ENCODE data around the gene NGRN. TPM values are rescaled to one million over a fixed set of nuclear protein-coding genes. Genes with fewer than 3 reads are reported as not detected.

Gene NGRN
- total and polyA plus RNA-seq, 2 of the 4 experiments (the other 2 are of a cell fraction) = 39.6 to 46.2 TPM

DNA sequence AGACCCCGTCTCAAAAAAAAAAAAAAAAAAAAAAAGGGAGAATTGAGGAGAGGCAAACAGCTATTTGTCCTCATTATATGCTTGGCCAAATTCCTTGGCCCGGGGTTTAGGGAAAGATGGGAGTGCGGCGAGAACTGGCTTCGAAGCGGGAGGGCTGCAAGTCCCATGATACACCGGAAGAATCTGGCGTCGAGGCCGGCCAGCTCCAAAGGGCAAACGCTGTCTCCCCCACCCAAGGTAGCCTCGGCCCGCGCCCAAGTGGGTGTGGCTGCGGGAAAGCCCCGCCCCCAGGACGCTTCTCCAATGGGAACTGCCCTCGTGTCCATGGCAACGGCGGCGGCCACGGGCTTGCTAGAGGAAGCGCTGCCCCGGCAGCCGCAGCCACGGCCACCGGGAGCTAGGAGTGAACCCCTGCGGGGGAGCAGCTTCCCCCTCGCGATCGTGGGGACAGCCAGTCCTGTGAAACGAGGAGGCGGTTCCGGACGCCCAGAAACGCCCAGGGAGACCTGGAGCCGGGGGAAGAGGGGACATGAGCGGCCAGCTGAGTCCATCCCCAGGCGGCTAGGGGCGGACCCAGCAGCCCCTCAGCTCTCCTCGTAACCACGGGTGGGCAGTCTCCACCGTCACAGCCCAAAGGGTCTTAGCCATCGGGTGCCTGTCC is 16.1 kb upstream of the NGRN start, which contains the start of gene TTLL13:
Gene TTLL13, plus strand, starts transcription at position 354 of the 661 bp plus-strand sequence. CDS start 1,075 bp downstream, outside the sequence.
- peak within 1 kb of the TSS; percentile 36 for H3K4ac ChIP-seq (ENCODE audit: low read depth, low read length)
- in situ Hi-C loops (cut with MboI; ENCODE audit: low sequenced_read_pairs) (no loop called here), dilution Hi-C loops (cut with HindIII; ENCODE audit: low sequenced_read_pairs, unreplicated experiment) (no loop called here), intact Hi-C loops (cut with micrococcal nuclease) (no loop called here)
- peak within 1 kb of the TSS; percentile 98 for H3K4me2 ChIP-seq (ENCODE audit: low read depth, low read length)
- peak within 1 kb of the TSS; percentile 51 for H3K9ac ChIP-seq (ENCODE audit: low read depth, low read length)
- H3K56ac ChIP-seq (ENCODE audit: extremely low read depth, insufficient read depth, low read length) = no peak within 1 kb of the TSS; the same call in 1 of the 2 replicates
- peak within 1 kb of the TSS; percentile 51; the same call in 1 of the 2 replicates for H3K23ac ChIP-seq (ENCODE audit: low read depth, low read length)
- H3K4me1 ChIP-seq (ENCODE audit: control insufficient read depth, insufficient read depth, low read length) = no peaks in the 10 kb centered on the region
- CTCF ChIA-PET = interaction anchor here (0.5 kb wide), 1 partner anchor 320 kb away, joined by 3 read pairs; no protein-coding TSS in a partner anchor
- peak; percentile 98 for ATAC-seq (ENCODE audit: low read depth)
- no peaks in the 10 kb centered on the region for H4K20me1 ChIP-seq (ENCODE audit: insufficient read depth, low read length)
- no peak within 1 kb of the TSS for H2BK5ac ChIP-seq (ENCODE audit: low read depth, low read length, poor library complexity, severe bottlenecking)
- H2BK15ac ChIP-seq (ENCODE audit: low read depth, low read length) = no peak within 1 kb of the TSS
- H4K8ac ChIP-seq (ENCODE audit: low read depth in 2 of 2, low read length in 2 of 2) = peak within 1 kb of the TSS; percentile 16 to 83; a peak in 2 of 4 replicates
- POLR2A ChIA-PET (ENCODE audit: unreplicated experiment) = interaction anchor here (0.6 to 0.7 kb wide), 2 partner anchors 15 to 696 kb away, joined by 5 to 6 read pairs; partner anchors contain the start of genes CIB1 and GDPGP1
- no TSS peak for BruUV-seq (replicated peaks)
- H3K18ac ChIP-seq (ENCODE audit: low read depth, low read length) = no peak within 1 kb of the TSS
- H3K9me3 ChIP-seq (ENCODE audit: control insufficient read depth, insufficient read depth, low read length) = no peaks in the 10 kb centered on the region
- H3K14ac ChIP-seq (replicated peaks; ENCODE audit: low read depth, low read length) = peak within 1 kb of the TSS; percentile 59; the same call in 1 of the 2 replicates
- peak within 1 kb of the TSS; percentile 90 for H2AFZ ChIP-seq (replicated peaks; ENCODE audit: low read length, poor library complexity)
- no peaks in the 10 kb centered on the region for H3K27me3 ChIP-seq (ENCODE audit: control insufficient read depth, insufficient read depth, low read length)
- peak within 1 kb of the TSS; percentile 72 for H3K4me3 ChIP-seq (ENCODE audit: insufficient read depth, low read depth, low read length)
- no peaks in the 10 kb centered on the region for H3K36me3 ChIP-seq (ENCODE audit: control insufficient read depth, insufficient read depth, low read length)
- 0% methylated on average over 8 of the region's 44 CpGs; no CpG with 5 or more reads in 1 of the 2 experiments for WGBS, 2 experiments (ENCODE audit: extremely low coverage in 2 of 2, insufficient read length in 1 of 2)
- TF ChIP-seq MXI1 (IDR thresholded peaks at IDR 0.05; ENCODE audit: borderline replicate concordance, low read depth, low read length) (peak; percentile 92; the same call in 1 of the 2 replicates), RAD21 (IDR thresholded peaks at IDR 0.05; ENCODE audit: low read length) (no peak), NFE2L2 (IDR thresholded peaks at IDR 0.05; ENCODE audit: low read depth, low read length) (no peak), MAZ (IDR thresholded peaks at IDR 0.05; ENCODE audit: borderline replicate concordance, low read depth, low read length) (peak; percentile 21; the same call in 1 of the 2 replicates)
- H3K27ac ChIP-seq (ENCODE audit: insufficient read depth, low read length) = no peak within 1 kb of the TSS
- no peaks in the 10 kb centered on the region for H3K79me1 ChIP-seq (ENCODE audit: low read depth in 1 of 2, low read length in 2 of 2)
- no peak within 1 kb of the TSS for H4K5ac ChIP-seq (ENCODE audit: low read depth, low read length)
- peak within 1 kb of the TSS; percentile 23; the same call in 1 of the 2 replicates for H2BK120ac ChIP-seq (ENCODE audit: low read depth, low read length)
- peak within 1 kb of the TSS; percentile 90 for H2AK9ac ChIP-seq (replicated peaks; ENCODE audit: low read depth, low read length, poor library complexity)
- peaks cover 10% of the 10 kb centered on the region for H3K9me1 ChIP-seq (ENCODE audit: insufficient read depth, low read length)
- H4K91ac ChIP-seq (ENCODE audit: insufficient read depth, low read depth, low read length) = no peak within 1 kb of the TSS
- H2BK20ac ChIP-seq (ENCODE audit: low read depth, low read length) = no peak within 1 kb of the TSS
- DNase-seq = peak; percentile 72
- no peak within 1 kb of the TSS; the same call in 1 of the 2 replicates for H2AK5ac ChIP-seq (ENCODE audit: low read depth, low read length)
